ENCODE data around the gene EIF2A. TPM values are rescaled to one million over a fixed set of nuclear protein-coding genes. Genes with fewer than 3 reads are reported as not detected.
A peak's percentile ranks its signal among the peaks of the same experiment; 100 is the strongest.

The EIF2A gene
- total and polyA plus RNA-seq, 11 donors = 44.3 to 112 (median 68.0) TPM

DNA sequence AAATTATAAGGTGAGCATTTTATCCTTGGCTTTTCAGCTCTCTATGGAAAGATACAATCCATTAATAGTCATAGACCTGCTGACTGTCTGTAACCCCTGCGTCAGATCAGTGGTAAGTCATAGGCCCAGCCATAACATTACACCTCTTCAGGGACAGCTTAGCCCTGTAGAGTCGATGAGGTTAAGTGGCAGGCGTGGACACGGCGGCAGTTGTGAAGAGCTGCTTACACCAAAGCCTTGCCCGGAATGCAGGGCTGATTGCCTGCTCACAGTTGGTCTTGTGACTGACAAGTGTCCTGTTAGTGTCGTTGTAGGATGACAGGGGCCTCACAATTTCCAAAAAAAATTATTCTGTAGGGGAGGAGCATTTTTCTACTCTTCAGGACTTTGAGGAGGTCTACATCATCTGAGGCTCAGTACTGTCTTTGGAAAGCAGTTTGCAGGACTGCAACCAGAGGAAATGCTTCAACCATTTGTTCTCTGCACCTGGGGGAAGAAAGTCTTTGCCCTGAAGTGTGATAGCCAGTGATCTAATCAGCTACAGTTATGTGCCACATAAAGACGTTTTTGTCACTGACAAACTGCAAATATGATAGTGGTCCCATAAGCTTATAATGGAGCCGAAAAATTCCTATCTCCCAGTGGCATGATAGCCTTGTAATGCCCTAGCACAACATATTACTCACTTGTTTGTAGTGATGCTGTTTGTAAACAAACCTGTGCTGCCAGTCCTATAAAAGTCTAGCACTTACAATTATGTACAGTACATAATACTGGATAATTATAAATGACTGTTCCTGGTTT lies 41.6 kb downstream of the EIF2A start:
- WGBS, 4 donors = 36 to 47% (median 41%) methylated on average over 9 of the region's 9 CpGs
- ATAC-seq = peak; percentile 92 to 96 (median 94)
- Histone ChIP-seq H3K9me3 (no peaks in the 10 kb centered on the region), H3K36me3 (peaks cover under 1 to 33% (median 26%) of the 10 kb centered on the region in 9 donors), H3K4me3 (no peak overlapping the region), H3K27me3 (no peaks in the 10 kb centered on the region), H3K27ac (peak overlapping the region in 10 of 12 donors; percentile 6 to 67 (median 50)), H3K4me1 (peaks cover 0 to 22% (median 0%) of the 10 kb centered on the region in 12 donors)
- no peak for TF ChIP-seq POLR2A (IDR thresholded peaks at IDR 0.05)
- TF ChIP-seq, protein P1, sequence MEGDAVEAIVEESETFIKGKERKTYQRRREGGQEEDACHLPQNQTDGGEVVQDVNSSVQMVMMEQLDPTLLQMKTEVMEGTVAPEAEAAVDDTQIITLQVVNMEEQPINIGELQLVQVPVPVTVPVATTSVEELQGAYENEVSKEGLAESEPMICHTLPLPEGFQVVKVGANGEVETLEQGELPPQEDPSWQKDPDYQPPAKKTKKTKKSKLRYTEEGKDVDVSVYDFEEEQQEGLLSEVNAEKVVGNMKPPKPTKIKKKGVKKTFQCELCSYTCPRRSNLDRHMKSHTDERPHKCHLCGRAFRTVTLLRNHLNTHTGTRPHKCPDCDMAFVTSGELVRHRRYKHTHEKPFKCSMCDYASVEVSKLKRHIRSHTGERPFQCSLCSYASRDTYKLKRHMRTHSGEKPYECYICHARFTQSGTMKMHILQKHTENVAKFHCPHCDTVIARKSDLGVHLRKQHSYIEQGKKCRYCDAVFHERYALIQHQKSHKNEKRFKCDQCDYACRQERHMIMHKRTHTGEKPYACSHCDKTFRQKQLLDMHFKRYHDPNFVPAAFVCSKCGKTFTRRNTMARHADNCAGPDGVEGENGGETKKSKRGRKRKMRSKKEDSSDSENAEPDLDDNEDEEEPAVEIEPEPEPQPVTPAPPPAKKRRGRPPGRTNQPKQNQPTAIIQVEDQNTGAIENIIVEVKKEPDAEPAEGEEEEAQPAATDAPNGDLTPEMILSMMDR (IDR thresholded peaks at IDR 0.05) = no peak
- intact Hi-C loops (cut with DNase I) = no loop called here
- DNase-seq = peak; percentile 28 to 76 (median 56)

DNA sequence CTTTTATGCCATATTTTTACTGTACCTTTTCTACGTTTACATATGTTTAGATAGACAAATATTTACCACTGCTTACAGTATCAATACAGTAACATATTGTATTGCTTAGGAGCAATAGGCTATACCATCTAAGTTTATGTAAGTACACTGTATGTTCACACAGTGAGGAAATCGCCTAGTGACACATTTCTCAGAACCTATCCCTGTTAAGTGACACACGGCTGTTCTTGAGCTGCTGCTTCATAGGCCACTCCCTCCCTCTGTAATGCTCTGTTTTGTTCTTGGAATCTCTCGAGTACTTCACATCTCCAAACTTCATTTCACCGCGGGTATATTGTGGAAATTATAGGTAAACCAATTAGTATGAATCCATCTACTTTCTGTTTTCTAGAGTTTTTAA lies 43.2 kb downstream of the EIF2A start:
- intact Hi-C loops (cut with DNase I) = no loop called here
- peaks cover 0 to 18% (median 11%) of the 10 kb centered on the region in 9 donors for H3K36me3 ChIP-seq
- peak in 1 of 4 donors; percentile 11 for ATAC-seq
- peaks cover 0 to 22% (median 0%) of the 10 kb centered on the region in 12 donors for H3K4me1 ChIP-seq
- no peak overlapping the region for H3K4me3 ChIP-seq
- H3K27me3 ChIP-seq = no peaks in the 10 kb centered on the region
- H3K27ac ChIP-seq = no peak overlapping the region
- 64 to 74% (median 66%) methylated on average over 6 of the region's 6 CpGs for WGBS, 4 donors
- H3K9me3 ChIP-seq = no peaks in the 10 kb centered on the region
- no peak for TF ChIP-seq POLR2A (IDR thresholded peaks at IDR 0.05)
- TF ChIP-seq, protein P1 (IDR thresholded peaks at IDR 0.05) = no peak
- DNase-seq = no peak

DNA sequence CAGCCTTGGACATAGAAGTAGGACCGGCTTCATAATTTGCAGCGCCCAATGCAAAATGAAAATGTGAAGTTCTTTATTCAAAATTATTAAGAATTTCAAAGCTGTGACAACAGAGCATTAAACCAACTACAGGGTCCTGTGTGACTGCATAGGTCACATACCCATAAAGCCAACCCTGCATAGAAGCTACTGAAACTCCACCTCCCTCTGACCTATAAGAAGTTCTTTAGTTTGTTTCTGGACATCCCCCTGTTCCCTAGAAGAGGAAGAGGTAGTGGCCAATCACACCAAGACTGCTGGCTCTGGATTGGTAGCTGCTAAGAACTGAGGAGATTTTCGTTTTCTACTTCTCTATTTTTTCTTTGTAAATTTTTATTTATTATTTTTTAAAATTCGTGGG lies 47.6 kb downstream of the EIF2A start:
- Histone ChIP-seq H3K36me3 (no peaks in the 10 kb centered on the region), H3K27ac (no peak overlapping the region), H3K9me3 (no peaks in the 10 kb centered on the region), H3K27me3 (no peaks in the 10 kb centered on the region), H3K4me1 (peaks cover 0 to 11% (median 0%) of the 10 kb centered on the region in 12 donors), H3K4me3 (no peak overlapping the region)
- ATAC-seq (no peak), DNase-seq (no peak)
- 87 to 94% (median 90%) methylated on average over 4 of the region's 4 CpGs for WGBS, 4 donors
- TF ChIP-seq, protein P1 (IDR thresholded peaks at IDR 0.05) = no peak
- TF ChIP-seq POLR2A (IDR thresholded peaks at IDR 0.05) = no peak
- intact Hi-C loops (cut with DNase I) = no loop called here

DNA sequence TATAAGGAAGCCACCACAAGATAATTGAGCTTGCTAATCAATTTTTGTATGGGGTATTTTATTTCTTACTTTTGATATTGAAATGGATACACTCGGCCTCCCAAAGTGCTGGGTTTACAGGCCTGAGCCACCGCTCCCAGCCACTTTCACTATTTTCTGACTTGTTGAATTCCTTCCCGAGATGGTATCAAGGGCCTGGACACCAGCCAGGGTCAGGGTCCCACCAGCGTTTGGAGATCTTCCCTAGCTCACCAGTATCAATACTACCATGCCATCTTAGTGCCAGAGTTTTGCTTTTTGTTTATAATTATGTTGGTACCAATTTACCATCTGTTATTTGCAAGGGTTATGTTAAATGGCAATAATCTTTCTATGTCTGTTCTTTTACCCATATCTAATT lies 51.1 kb downstream of the EIF2A start:
- H3K4me3 ChIP-seq = no peak overlapping the region
- H3K27me3 ChIP-seq = no peaks in the 10 kb centered on the region
- WGBS, 4 donors = 77 to 84% (median 82%) methylated on average over 4 of the region's 4 CpGs
- ATAC-seq (no peak), DNase-seq (no peak)
- H3K36me3 ChIP-seq = no peaks in the 10 kb centered on the region
- peaks cover 0 to 21% (median 5%) of the 10 kb centered on the region in 12 donors for H3K4me1 ChIP-seq
- no peaks in the 10 kb centered on the region for H3K9me3 ChIP-seq
- TF ChIP-seq POLR2A (IDR thresholded peaks at IDR 0.05) = no peak
- TF ChIP-seq, protein P1 (IDR thresholded peaks at IDR 0.05) = no peak
- no peak overlapping the region for H3K27ac ChIP-seq
- intact Hi-C loops (cut with DNase I) = no loop called here

All from heart left ventricle (tissue), 16 donors.